GM12878 (cell line): ENCODE results near the gene ARHGAP30. TPM values are rescaled to one million over a fixed set of nuclear protein-coding genes. Genes with fewer than 3 reads are reported as not detected.

ENCODE experiments used
- ATAC-seq: fragments of 200-7000 bp; cut with Tn5 transposase; 3 replicates; pipeline ENCODE4 v1.9.1; 2020; ENCODE audit warnings: mild to moderate bottlenecking, moderate library complexity
- BruUV-seq: library from RNA; stranded (reverse); fragments of 400-500 nt; replicated peaks from 2 replicates; lab custom pipeline; 2021; lab: Mats Ljungman, UMichigan
- CTCF ChIA-PET: fragments of 300-600 bp; sonication (Branson Sonifier 250); formaldehyde crosslinking; extraction: SDS; loops from one replicate; lab custom pipeline; 2021; ENCODE audit warnings: inconsistent platforms; lab: Yijun Ruan, JAX
- POLR2A ChIA-PET: fragments of 350-600 bp; formaldehyde crosslinking; extraction: SDS; loops from one replicate; lab custom pipeline; 2021; ENCODE audit warnings: inconsistent platforms; lab: Charles Lee
- RAD21 ChIA-PET: fragments of 300-600 bp; sonication (Branson Sonifier 250); formaldehyde crosslinking; loops from one replicate; lab custom pipeline; 2023; ENCODE audit warnings: antibody characterized with exemption; ENCODE audit not compliant: unreplicated experiment; lab: Charles Lee
- SMC1A ChIA-PET: fragments of 300-600 bp; sonication (Branson Sonifier 250); formaldehyde crosslinking; loops from one replicate; lab custom pipeline; 2023; ENCODE audit not compliant: unreplicated experiment, uncharacterized antibody; lab: Charles Lee
- DNase-seq: peaks from one replicate; pipeline ENCODE4 v3.0.0-alpha.2; 2011; ENCODE audit warnings: low read depth, low spot score
- FAIRE-seq: peaks from 3 replicates; lab custom pipeline; 2011; peaks lifted over from hg19 to GRCh38; lab: Jason Lieb, UNC
- H2AFZ ChIP-seq: 2 replicates; pipeline ENCODE4 v1.6.0; 2011; ENCODE audit warnings: low read depth, low read length, control low read depth; ENCODE audit not compliant: control insufficient read depth
- H3K27ac ChIP-seq: 2 replicates; pipeline ENCODE4 v1.5.1; 2011; ENCODE audit warnings: control low read depth; ENCODE audit not compliant: control insufficient read depth, insufficient read depth
- H3K27me3 ChIP-seq, 2 experiments: replicated peaks in 1 of 2; 2 replicates each; pipeline versions ENCODE4 v1.6.0 to v1.6.1; 2011; ENCODE audit warnings: low read length in 1 of 2; ENCODE audit not compliant: control insufficient read depth in 2 of 2, insufficient read depth in 2 of 2
- H3K36me3 ChIP-seq, 2 experiments: 2 replicates each; pipeline ENCODE4 v1.5.1; 2011; ENCODE audit warnings: low read length in 1 of 2; ENCODE audit not compliant: control insufficient read depth in 2 of 2, insufficient read depth in 2 of 2
- H3K4me1 ChIP-seq: 2 replicates; pipeline ENCODE4 v1.6.1; 2011; ENCODE audit warnings: mild to moderate bottlenecking, low read length, moderate library complexity, mixed read lengths; ENCODE audit not compliant: control insufficient read depth, insufficient read depth
- H3K4me2 ChIP-seq: 2 replicates; pipeline ENCODE4 v1.6.0; 2011; ENCODE audit warnings: control low read depth; ENCODE audit not compliant: control insufficient read depth, insufficient read depth
- H3K4me3 ChIP-seq: fragments of 200-600 bp; sonication (generic); 2 replicates; pipeline ENCODE4 v1.5.1; 2016
- H3K79me2 ChIP-seq: 2 replicates; pipeline ENCODE4 v1.6.0; 2011; ENCODE audit warnings: low read length; ENCODE audit not compliant: control insufficient read depth, insufficient read depth
- H3K9ac ChIP-seq: 2 replicates; pipeline ENCODE4 v1.8.0; 2011; ENCODE audit warnings: low read length, control low read depth, mixed read lengths; ENCODE audit not compliant: control insufficient read depth, insufficient read depth
- H3K9me3 ChIP-seq: replicated peaks from 3 replicates; pipeline ENCODE4 v1.5.1; 2011; ENCODE audit warnings: mild to moderate bottlenecking, low read length; ENCODE audit not compliant: control insufficient read depth, insufficient read depth
- H4K20me1 ChIP-seq: 2 replicates; pipeline ENCODE4 v1.6.0; 2011; ENCODE audit not compliant: control insufficient read depth, insufficient read depth
- BCLAF1 ChIP-seq: fragments of 450-650 bp; IDR thresholded peaks from 2 replicates; pipeline ENCODE4 v1.6.1; 2017; ENCODE audit warnings: antibody characterized with exemption, mild to moderate bottlenecking, moderate library complexity
- CBX3 ChIP-seq: fragments of 200-600 bp; sonication (generic); IDR thresholded peaks from 2 replicates; pipeline ENCODE4 v1.6.1; 2016; ENCODE audit warnings: low read depth, borderline replicate concordance
- CHD1 ChIP-seq: IDR thresholded peaks from 2 replicates; pipeline ENCODE4 v1.6.1; 2012; ENCODE audit warnings: low read depth, low read length, improper control_type of control experiment
- EZH2 ChIP-seq: IDR thresholded peaks from 2 replicates; pipeline ENCODE4 v1.6.1; 2012; ENCODE audit warnings: low read depth, mild to moderate bottlenecking, control low read depth, inconsistent platforms, low read length, borderline replicate concordance; ENCODE audit not compliant: control insufficient read depth
- IKZF1 ChIP-seq: fragments of 450-650 bp; conservative IDR thresholded peaks from 2 replicates; pipeline ENCODE4 v1.6.1; 2017; ENCODE audit warnings: antibody characterized with exemption, mild to moderate bottlenecking
- MTA3 ChIP-seq: IDR thresholded peaks from 2 replicates; pipeline ENCODE4 v1.6.1; 2012; ENCODE audit warnings: low read length, inconsistent platforms, borderline replicate concordance
- NFXL1 ChIP-seq: fragments of 450-650 bp; IDR thresholded peaks from 2 replicates; pipeline ENCODE4 v1.6.1; 2017; ENCODE audit warnings: antibody characterized with exemption, mild to moderate bottlenecking, borderline replicate concordance
- RCOR1 ChIP-seq: conservative IDR thresholded peaks from 2 replicates; pipeline ENCODE4 v1.6.1; 2012; ENCODE audit warnings: low read depth, low read length, improper control_type of control experiment
- SRF ChIP-seq, 2 experiments: IDR thresholded peaks; 2 replicates each; pipeline ENCODE4 v1.6.1; 2011; ENCODE audit warnings: low read depth in 2 of 2, low read length in 2 of 2, mild to moderate bottlenecking in 1 of 2, moderate library complexity in 1 of 2
- YY1 ChIP-seq: IDR thresholded peaks from 2 replicates; pipeline ENCODE4 v1.6.1; 2011; ENCODE audit warnings: low read depth, mild to moderate bottlenecking, low read length
- ZNF207 ChIP-seq: fragments of 450-650 bp; IDR thresholded peaks from 2 replicates; pipeline ENCODE4 v1.6.1; 2014; ENCODE audit warnings: antibody characterized with exemption, mild to moderate bottlenecking, borderline replicate concordance
- ZNF274 ChIP-seq: IDR thresholded peaks from one replicate; pipeline ENCODE4 v1.8.0; 2011; ENCODE audit not compliant: insufficient read length, insufficient read depth
- WGBS: methylation state at CpG from one replicate; pipeline ENCODE4 v1.1.6; 2016; ENCODE audit warnings: low lambda C conversion rate; ENCODE audit not compliant: insufficient replicate concordance, insufficient coverage; ENCODE audit errors: missing lambda C conversion rate; 5-methylcytosine and 5-hydroxymethylcytosine counted together
- in situ Hi-C: fragments of 300-500 bp; cut with MboI; formaldehyde crosslinking; loops from 9 replicates; pipeline ENCODE4 v1.14.3; 2018; ENCODE audit warnings: mixed read lengths
- intact Hi-C: fragments of 100-400 bp; cut with micrococcal nuclease; formaldehyde crosslinking; loops from one replicate; pipeline ENCODE4 v1.14.2; 2022; ENCODE audit not compliant: unreplicated experiment
- polyA plus RNA-seq, 11 experiments: library from polyadenylated mRNA; depleted of rRNA in 4 of 11; unstranded in 6 of 11; stranded (reverse) in 5 of 11; fragments of >200 nt; fragmentation: Nextera tagmentation in 4 of 11; fragmentation: Illumina TruSeq in 1 of 11; extraction: Ambion mirVana in 4 of 11; extraction: Trizol in 1 of 11; gene quantifications; 1 replicate in 1 of 11; 2 replicates in 10 of 11; pipeline versions ENCODE4 v1.2.1 to v1.2.3, GENCODE V29; 2011 to 2016; ENCODE audit warnings: inconsistent platforms in 2 of 11, missing spikeins in 2 of 11, low read depth in 1 of 11
- total RNA-seq, 4 experiments: library from RNA; depleted of rRNA in 3 of 4; stranded (reverse); fragments of >200 nt in 3 of 4; fragmentation: Illumina TruSeq in 1 of 4; extraction: Trizol in 1 of 4; gene quantifications; 2 replicates each; pipeline versions ENCODE4 v1.2.1 to v1.2.3, GENCODE V29; 2013 to 2021
- TF ChIP-seq, protein P1 (sequence below): fragments of 450-650 bp; formaldehyde crosslinking; IDR thresholded peaks from 2 replicates; pipeline ENCODE4 v1.4.0; 2020; ENCODE audit warnings: mild to moderate bottlenecking, moderate library complexity
- TF ChIP-seq, protein P2 (sequence below): fragments of 450-650 bp; IDR thresholded peaks from 2 replicates; pipeline ENCODE4 v1.6.1; 2017; ENCODE audit warnings: borderline replicate concordance
- TF ChIP-seq, protein P3 (sequence below), 3 experiments: IDR thresholded peaks in 2 of 3; conservative IDR thresholded peaks in 1 of 3; 2 replicates each; pipeline ENCODE4 v1.5.1; 2011; ENCODE audit warnings: low read depth in 3 of 3, low read length in 3 of 3, mild to moderate bottlenecking in 3 of 3, control low read depth in 2 of 3, moderate library complexity in 2 of 3, inconsistent platforms in 1 of 3, mixed read lengths in 1 of 3; ENCODE audit not compliant: control insufficient read depth in 2 of 3, insufficient read depth in 1 of 3; ENCODE audit errors: extremely low read depth in 1 of 3

The ARHGAP30 gene
- total and polyA plus RNA-seq, 10 of the 15 experiments (the other 5 are each of a cell fraction or from before 2014, with no cell fraction given) = 12.9 to 143 (median 76.3) TPM

GRCh38 chr1:161077426-161077825 is 7.7 kb upstream of the ARHGAP30 start:
- no peak overlapping the region for H3K4me2 ChIP-seq
- H4K20me1 ChIP-seq = no peaks in the 10 kb centered on the region
- SMC1A ChIA-PET = no interaction called here
- DNase-seq (no peak), FAIRE-seq (no peak), ATAC-seq (no peak)
- no peak overlapping the region for H2AFZ ChIP-seq
- H3K36me3 ChIP-seq = no peaks in the 10 kb centered on the region
- BruUV-seq = no TSS peak
- in situ Hi-C loops (no loop called here), intact Hi-C loops (no loop called here)
- H3K79me2 ChIP-seq = no peaks in the 10 kb centered on the region
- POLR2A ChIA-PET = no interaction called here
- RAD21 ChIA-PET = no interaction called here
- H3K27me3 ChIP-seq = no peaks in the 10 kb centered on the region
- H3K9ac ChIP-seq = no peak overlapping the region
- CTCF ChIA-PET = interaction anchor here (1.0 kb wide), 1 partner anchor 80 kb away, joined by 3 read pairs; no protein-coding TSS in a partner anchor
- TF ChIP-seq, protein P1, sequence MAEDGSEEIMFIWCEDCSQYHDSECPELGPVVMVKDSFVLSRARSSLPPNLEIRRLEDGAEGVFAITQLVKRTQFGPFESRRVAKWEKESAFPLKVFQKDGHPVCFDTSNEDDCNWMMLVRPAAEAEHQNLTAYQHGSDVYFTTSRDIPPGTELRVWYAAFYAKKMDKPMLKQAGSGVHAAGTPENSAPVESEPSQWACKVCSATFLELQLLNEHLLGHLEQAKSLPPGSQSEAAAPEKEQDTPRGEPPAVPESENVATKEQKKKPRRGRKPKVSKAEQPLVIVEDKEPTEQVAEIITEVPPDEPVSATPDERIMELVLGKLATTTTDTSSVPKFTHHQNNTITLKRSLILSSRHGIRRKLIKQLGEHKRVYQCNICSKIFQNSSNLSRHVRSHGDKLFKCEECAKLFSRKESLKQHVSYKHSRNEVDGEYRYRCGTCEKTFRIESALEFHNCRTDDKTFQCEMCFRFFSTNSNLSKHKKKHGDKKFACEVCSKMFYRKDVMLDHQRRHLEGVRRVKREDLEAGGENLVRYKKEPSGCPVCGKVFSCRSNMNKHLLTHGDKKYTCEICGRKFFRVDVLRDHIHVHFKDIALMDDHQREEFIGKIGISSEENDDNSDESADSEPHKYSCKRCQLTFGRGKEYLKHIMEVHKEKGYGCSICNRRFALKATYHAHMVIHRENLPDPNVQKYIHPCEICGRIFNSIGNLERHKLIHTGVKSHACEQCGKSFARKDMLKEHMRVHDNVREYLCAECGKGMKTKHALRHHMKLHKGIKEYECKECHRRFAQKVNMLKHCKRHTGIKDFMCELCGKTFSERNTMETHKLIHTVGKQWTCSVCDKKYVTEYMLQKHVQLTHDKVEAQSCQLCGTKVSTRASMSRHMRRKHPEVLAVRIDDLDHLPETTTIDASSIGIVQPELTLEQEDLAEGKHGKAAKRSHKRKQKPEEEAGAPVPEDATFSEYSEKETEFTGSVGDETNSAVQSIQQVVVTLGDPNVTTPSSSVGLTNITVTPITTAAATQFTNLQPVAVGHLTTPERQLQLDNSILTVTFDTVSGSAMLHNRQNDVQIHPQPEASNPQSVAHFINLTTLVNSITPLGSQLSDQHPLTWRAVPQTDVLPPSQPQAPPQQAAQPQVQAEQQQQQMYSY (CRISPR knock-in tag) = no peak
- TF ChIP-seq ZNF207 (no peak), SRF (IDR thresholded peaks at IDR 0.05; ENCODE audit: low read depth in 2 of 2, low read length in 2 of 2) (no peak), BCLAF1 (no peak), ZNF274 (no peak), YY1 (no peak), MTA3 (no peak), CBX3 (no peak), CHD1 (no peak), NFXL1 (no peak), RCOR1 (no peak), IKZF1 (no peak), EZH2 (no peak)
- TF ChIP-seq, protein P2, sequence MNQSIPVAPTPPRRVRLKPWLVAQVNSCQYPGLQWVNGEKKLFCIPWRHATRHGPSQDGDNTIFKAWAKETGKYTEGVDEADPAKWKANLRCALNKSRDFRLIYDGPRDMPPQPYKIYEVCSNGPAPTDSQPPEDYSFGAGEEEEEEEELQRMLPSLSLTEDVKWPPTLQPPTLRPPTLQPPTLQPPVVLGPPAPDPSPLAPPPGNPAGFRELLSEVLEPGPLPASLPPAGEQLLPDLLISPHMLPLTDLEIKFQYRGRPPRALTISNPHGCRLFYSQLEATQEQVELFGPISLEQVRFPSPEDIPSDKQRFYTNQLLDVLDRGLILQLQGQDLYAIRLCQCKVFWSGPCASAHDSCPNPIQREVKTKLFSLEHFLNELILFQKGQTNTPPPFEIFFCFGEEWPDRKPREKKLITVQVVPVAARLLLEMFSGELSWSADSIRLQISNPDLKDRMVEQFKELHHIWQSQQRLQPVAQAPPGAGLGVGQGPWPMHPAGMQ = no peak
- TF ChIP-seq, protein P3, sequence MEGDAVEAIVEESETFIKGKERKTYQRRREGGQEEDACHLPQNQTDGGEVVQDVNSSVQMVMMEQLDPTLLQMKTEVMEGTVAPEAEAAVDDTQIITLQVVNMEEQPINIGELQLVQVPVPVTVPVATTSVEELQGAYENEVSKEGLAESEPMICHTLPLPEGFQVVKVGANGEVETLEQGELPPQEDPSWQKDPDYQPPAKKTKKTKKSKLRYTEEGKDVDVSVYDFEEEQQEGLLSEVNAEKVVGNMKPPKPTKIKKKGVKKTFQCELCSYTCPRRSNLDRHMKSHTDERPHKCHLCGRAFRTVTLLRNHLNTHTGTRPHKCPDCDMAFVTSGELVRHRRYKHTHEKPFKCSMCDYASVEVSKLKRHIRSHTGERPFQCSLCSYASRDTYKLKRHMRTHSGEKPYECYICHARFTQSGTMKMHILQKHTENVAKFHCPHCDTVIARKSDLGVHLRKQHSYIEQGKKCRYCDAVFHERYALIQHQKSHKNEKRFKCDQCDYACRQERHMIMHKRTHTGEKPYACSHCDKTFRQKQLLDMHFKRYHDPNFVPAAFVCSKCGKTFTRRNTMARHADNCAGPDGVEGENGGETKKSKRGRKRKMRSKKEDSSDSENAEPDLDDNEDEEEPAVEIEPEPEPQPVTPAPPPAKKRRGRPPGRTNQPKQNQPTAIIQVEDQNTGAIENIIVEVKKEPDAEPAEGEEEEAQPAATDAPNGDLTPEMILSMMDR (IDR thresholded peaks at IDR 0.05 in 2 of 3, conservative IDR thresholded peaks at IDR 0.05 in 1 of 3; ENCODE audit: control insufficient read depth in 2 of 3, extremely low read depth in 1 of 3, insufficient read depth in 1 of 3, low read depth in 3 of 3, low read length in 3 of 3) = no peak
- H3K27ac ChIP-seq = no peak overlapping the region
- no peak overlapping the region for H3K4me3 ChIP-seq
- no peaks in the 10 kb centered on the region for H3K9me3 ChIP-seq
- 54% methylated on average over 9 of the region's 9 CpGs for WGBS
- no peaks in the 10 kb centered on the region; the same call in 1 of the 2 replicates for H3K4me1 ChIP-seq
